Mucosa of stomach (tissue), 1 donor: ENCODE results near the gene LRP5.
A peak's percentile ranks its signal among the peaks of the same experiment; 100 is the strongest.
"Not testable (repeated sequence)": the region's sequence is repeated elsewhere in the genome, so short reads cannot be mapped to it uniquely, and the experiment has no call there.

ENCODE experiments used
- H3K27me3 ChIP-seq: one replicate; pipeline ENCODE4 v1.7.0; 2013; ENCODE audit warnings: mild to moderate bottlenecking, low read length; ENCODE audit not compliant: control insufficient read depth, insufficient read depth
- H3K36me3 ChIP-seq: one replicate; pipeline ENCODE4 v1.7.0; 2013; ENCODE audit warnings: low read length; ENCODE audit not compliant: control insufficient read depth, insufficient read depth
- H3K4me1 ChIP-seq: one replicate; pipeline ENCODE4 v1.7.0; 2013; ENCODE audit warnings: mild to moderate bottlenecking, low read length; ENCODE audit not compliant: control insufficient read depth, insufficient read depth
- H3K4me3 ChIP-seq: one replicate; pipeline ENCODE4 v1.7.0; 2013; ENCODE audit warnings: low read length
- H3K9ac ChIP-seq: one replicate; pipeline ENCODE4 v1.7.0; 2013; ENCODE audit warnings: mild to moderate bottlenecking, low read length, moderate library complexity
- H3K9me3 ChIP-seq: one replicate; pipeline ENCODE4 v1.7.0; 2013; ENCODE audit warnings: mild to moderate bottlenecking, low read length, moderate library complexity; ENCODE audit not compliant: control insufficient read depth
- donor health status: Pancreatic carcinoma.

Gene LRP5

DNA sequence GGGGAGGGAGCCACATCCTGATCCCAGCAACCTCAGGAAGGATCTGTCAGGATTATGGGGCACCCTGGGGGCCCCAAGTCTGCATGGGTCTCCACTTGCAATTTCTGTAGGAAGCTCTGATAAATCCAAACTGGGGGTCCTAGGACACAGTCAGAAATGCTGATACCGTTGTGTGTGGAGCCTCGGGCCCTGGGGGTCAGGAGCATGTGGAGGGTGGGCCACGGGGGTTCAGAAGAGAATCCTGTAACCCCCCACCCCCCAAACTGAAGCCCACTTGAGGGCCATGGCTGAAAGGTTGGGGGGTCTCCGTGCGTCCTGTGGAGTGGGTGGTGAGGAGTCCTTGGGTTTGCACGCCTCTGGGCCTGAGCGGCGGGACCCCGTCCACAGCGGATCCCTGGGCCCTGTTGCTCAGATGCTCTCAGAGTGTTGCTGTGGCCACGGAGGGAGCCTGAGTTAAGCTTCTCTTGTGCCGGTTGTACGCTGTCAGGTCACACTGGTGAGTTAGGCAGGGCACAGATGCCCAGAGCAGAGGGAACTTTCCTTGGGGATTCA lies 72.2 kb downstream of the LRP5 start:
- no peak overlapping the region for H3K4me3 ChIP-seq
- H3K4me1 ChIP-seq: peaks cover 41% of the 10 kb centered on the region
- H3K9ac ChIP-seq: no peak overlapping the region
- H3K27me3 ChIP-seq: no peaks in the 10 kb centered on the region
- H3K36me3 ChIP-seq: peaks cover 17% of the 10 kb centered on the region
- no peaks in the 10 kb centered on the region for H3K9me3 ChIP-seq

GRCh38 chr11:68385128-68385527 lies 72.7 kb downstream of the LRP5 start:
- peaks cover 17% of the 10 kb centered on the region for H3K36me3 ChIP-seq
- H3K4me3 ChIP-seq: no peak overlapping the region

DNA sequence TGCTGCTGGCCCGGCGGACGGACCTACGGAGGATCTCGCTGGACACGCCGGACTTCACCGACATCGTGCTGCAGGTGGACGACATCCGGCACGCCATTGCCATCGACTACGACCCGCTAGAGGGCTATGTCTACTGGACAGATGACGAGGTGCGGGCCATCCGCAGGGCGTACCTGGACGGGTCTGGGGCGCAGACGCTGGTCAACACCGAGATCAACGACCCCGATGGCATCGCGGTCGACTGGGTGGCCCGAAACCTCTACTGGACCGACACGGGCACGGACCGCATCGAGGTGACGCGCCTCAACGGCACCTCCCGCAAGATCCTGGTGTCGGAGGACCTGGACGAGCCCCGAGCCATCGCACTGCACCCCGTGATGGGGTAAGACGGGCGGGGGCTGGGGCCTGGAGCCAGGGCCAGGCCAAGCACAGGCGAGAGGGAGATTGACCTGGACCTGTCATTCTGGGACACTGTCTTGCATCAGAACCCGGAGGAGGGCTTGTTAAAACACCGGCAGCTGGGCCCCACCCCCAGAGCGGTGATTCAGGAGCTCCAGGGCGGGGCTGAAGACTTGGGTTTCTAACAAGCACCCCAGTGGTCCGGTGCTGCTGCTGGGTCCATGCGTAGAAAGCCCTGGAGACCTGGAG lies 74.1 kb downstream of the LRP5 start:
- H3K9me3 ChIP-seq: no peaks in the 10 kb centered on the region
- H3K4me1 ChIP-seq: peaks cover 23% of the 10 kb centered on the region
- no peak overlapping the region for H3K9ac ChIP-seq
- peaks cover 17% of the 10 kb centered on the region for H3K36me3 ChIP-seq
- no peaks in the 10 kb centered on the region for H3K27me3 ChIP-seq
- no peak overlapping the region for H3K4me3 ChIP-seq

More at GRCh38 chr11:68385128-68385527, 72.7 kb downstream of the LRP5 start:
- H3K9ac ChIP-seq: no peak overlapping the region
- no peaks in the 10 kb centered on the region for H3K9me3 ChIP-seq
- no peaks in the 10 kb centered on the region for H3K27me3 ChIP-seq
- peaks cover 36% of the 10 kb centered on the region for H3K4me1 ChIP-seq

GRCh38 chr11:68387840-68388239 lies 75.4 kb downstream of the LRP5 start:
- no peak overlapping the region for H3K4me3 ChIP-seq

GRCh38 chr11:68388595-68389198 lies 76.3 kb downstream of the LRP5 start:
- no peak overlapping the region for H3K9ac ChIP-seq
- peaks cover 17% of the 10 kb centered on the region for H3K36me3 ChIP-seq
- H3K4me3 ChIP-seq: no peak overlapping the region
- no peaks in the 10 kb centered on the region for H3K9me3 ChIP-seq
- H3K27me3 ChIP-seq: no peaks in the 10 kb centered on the region
- peaks cover 8% of the 10 kb centered on the region for H3K4me1 ChIP-seq

More at GRCh38 chr11:68387840-68388239, 75.4 kb downstream of the LRP5 start:
- Histone ChIP-seq H3K27me3 (no peaks in the 10 kb centered on the region), H3K9ac (no peak overlapping the region), H3K9me3 (no peaks in the 10 kb centered on the region), H3K36me3 (peaks cover 17% of the 10 kb centered on the region), H3K4me1 (peaks cover 16% of the 10 kb centered on the region)

- no peak overlapping the region for H3K9ac ChIP-seq
- H3K9me3 ChIP-seq: no peaks in the 10 kb centered on the region
- peaks cover 17% of the 10 kb centered on the region for H3K36me3 ChIP-seq
- no peaks in the 10 kb centered on the region for H3K4me1 ChIP-seq
- no peaks in the 10 kb centered on the region for H3K27me3 ChIP-seq
- no peak overlapping the region for H3K4me3 ChIP-seq
Measured at GRCh38 chr11:68390315-68390714, 77.9 kb downstream of the LRP5 start.

- H3K36me3 ChIP-seq: peaks cover 7% of the 10 kb centered on the region
- no peaks in the 10 kb centered on the region for H3K9me3 ChIP-seq
- no peak overlapping the region for H3K9ac ChIP-seq
- H3K4me3 ChIP-seq: no peak overlapping the region
- no peaks in the 10 kb centered on the region for H3K27me3 ChIP-seq
- no peaks in the 10 kb centered on the region for H3K4me1 ChIP-seq
Measured at GRCh38 chr11:68392822-68393221, 80.4 kb downstream of the LRP5 start.

DNA sequence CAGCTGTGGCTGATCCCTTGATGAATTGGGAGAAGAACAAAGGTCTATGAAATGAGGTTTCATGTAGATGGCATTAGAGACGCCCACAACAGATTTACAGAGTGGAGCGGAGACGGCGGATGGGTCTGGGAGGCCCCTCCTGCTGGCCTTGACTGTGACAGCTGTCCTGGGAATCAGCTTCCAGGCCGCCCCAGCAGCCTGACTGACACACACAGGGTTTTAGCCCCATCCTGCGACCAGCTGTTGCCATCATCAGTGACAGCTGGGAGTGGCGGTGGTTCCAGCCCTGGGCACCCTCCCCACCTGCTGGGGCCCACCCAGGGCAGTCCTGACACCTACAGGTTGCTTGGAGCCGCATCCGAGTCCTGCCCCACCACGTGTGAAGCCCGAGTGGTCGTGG lies 84.1 kb downstream of the LRP5 start:
- Histone ChIP-seq H3K9ac (no peak overlapping the region), H3K9me3 (no peaks in the 10 kb centered on the region), H3K4me1 (peaks cover 13% of the 10 kb centered on the region), H3K27me3 (no peaks in the 10 kb centered on the region), H3K36me3 (peaks cover 7% of the 10 kb centered on the region), H3K4me3 (no peak overlapping the region)

DNA sequence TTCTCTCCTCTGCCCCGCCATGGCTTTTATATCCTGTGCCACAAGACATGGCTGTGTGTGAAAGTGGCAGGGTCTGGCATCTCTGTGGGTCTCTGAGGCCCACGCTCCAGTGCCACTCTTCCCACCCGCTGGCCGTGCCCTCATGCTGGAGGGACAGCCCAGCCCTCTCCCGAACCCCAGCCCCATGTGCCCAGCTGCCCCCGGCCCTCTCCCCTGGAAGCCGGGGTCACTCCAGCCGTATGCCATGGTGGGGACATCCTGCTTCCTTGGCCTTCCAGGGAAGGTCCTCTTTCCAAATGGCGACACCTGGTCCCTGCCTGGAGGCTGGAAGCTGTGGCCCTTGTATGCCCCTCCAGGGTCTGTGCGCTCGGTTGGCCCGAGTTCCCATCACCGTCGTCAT lies 84.9 kb downstream of the LRP5 start:
- Histone ChIP-seq H3K9me3 (no peaks in the 10 kb centered on the region), H3K4me1 (peaks cover 13% of the 10 kb centered on the region), H3K36me3 (peaks cover 7% of the 10 kb centered on the region), H3K4me3 (no peak overlapping the region), H3K27me3 (no peaks in the 10 kb centered on the region), H3K9ac (no peak overlapping the region)

DNA sequence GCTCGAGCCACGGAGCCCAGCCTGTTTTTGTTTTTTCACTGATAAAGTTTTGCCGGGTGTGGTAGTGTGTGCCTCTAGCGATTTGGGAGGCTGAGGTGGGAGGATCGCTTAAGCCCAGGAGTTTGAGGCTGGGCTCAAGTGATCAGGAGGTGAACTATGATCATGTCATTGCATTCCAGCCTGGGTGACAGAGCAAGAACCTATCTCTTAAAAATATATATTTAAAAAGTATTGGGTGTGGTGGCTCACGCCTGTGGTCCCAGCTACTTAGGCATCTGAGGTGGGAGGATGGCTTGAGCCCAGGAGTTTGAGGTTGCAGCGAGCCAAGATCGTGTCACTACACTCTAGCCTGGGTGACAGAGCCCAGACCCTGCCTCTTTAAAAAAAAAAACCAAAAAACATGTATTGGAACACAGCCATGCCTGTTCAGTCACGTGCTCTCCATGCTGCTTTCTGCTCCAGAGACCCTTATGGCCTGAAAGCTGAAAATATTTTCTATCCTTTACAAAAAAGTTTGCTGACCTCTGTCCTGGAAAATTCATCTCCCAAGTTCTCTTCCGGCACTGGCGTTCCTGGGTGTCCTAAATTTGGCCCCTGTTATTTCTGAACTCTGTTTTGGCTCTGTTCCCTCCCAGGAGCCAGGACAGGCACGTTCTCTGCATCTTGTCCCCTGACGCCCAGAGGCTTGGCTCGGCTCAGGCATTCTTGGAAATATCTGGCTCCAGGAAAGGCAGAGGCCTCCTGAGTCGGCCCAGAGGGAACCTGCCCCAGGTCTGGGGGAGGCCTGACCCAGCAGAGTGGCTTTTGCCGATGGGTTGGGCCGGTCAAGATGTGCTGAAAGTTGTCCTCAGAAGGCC lies 86.8 kb downstream of the LRP5 start:
- Histone ChIP-seq H3K27me3 (no peaks in the 10 kb centered on the region), H3K4me1 (peaks cover 13% of the 10 kb centered on the region), H3K9ac (peak overlapping the region; percentile 4), H3K4me3 (no peak overlapping the region), H3K9me3 (no peaks in the 10 kb centered on the region), H3K36me3 (peaks cover 16% of the 10 kb centered on the region)

- Histone ChIP-seq H3K9ac (peak overlapping the region; percentile 4), H3K4me3 (no peak overlapping the region), H3K4me1 (peaks cover 14% of the 10 kb centered on the region), H3K9me3 (no peaks in the 10 kb centered on the region), H3K36me3 (peaks cover 16% of the 10 kb centered on the region), H3K27me3 (no peaks in the 10 kb centered on the region)
Measured at GRCh38 chr11:68399916-68400315, 87.5 kb downstream of the LRP5 start.

GRCh38 chr11:68400584-68400983 lies 88.2 kb downstream of the LRP5 start:
- Histone ChIP-seq H3K4me1 (peaks cover 21% of the 10 kb centered on the region), H3K36me3 (peaks cover 14% of the 10 kb centered on the region)
- not testable (repeated sequence) for H3K4me3 ChIP-seq, H3K27me3 ChIP-seq, H3K9me3 ChIP-seq, H3K9ac ChIP-seq
